Motor neuron (in vitro differentiated cells): Measurements from ENCODE around the gene CLCA4. TPM values are rescaled to one million over a fixed set of nuclear protein-coding genes. Genes with fewer than 3 reads are reported as not detected.

Source experiments
- total RNA-seq, 8 experiments: library from RNA; unstranded; fragments of 300-600 nt; gene quantifications; 2 replicates each; pipeline versions ENCODE4 v1.2.3 to v1.2.4, GENCODE V29; 2022

The CLCA4 gene
- total RNA-seq, 8 experiments from 2014 or later = 0.36 to 0.46 (median 0.41) TPM; not detected in 5

Other genes with a start within 250 kb of the CLCA4 start
- gene ODF2L, start 150.8 kb upstream of the CLCA4 start, total RNA-seq = 10 to 100 TPM; 38.2 to 72.0 (median 53.4) TPM
- gene CLCA2, start 122.9 kb upstream of the CLCA4 start, total RNA-seq = 100 to 1,000 TPM in 1 of 8 experiments, 1 to 10 TPM in 1, under 1 TPM in 6; under 0.01 to 173 (median 0.36) TPM
- under 1 TPM in 1 of 8 experiments, not detected in 7; 0.09 TPM for gene CLCA1, start 78.2 kb upstream of the CLCA4 start, total RNA-seq
- gene SH3GLB1, start 157.5 kb downstream of the CLCA4 start, total RNA-seq = 100 to 1,000 TPM in 1 of 8 experiments, 10 to 100 TPM in 7; 26.8 to 106 (median 74.0) TPM